Measurements from ENCODE around the gene B3GALT2.
"Not testable (repeated sequence)": the region's sequence is repeated elsewhere in the genome, so short reads cannot be mapped to it uniquely, and the experiment has no call there.

B3GALT2 gene, protein sequence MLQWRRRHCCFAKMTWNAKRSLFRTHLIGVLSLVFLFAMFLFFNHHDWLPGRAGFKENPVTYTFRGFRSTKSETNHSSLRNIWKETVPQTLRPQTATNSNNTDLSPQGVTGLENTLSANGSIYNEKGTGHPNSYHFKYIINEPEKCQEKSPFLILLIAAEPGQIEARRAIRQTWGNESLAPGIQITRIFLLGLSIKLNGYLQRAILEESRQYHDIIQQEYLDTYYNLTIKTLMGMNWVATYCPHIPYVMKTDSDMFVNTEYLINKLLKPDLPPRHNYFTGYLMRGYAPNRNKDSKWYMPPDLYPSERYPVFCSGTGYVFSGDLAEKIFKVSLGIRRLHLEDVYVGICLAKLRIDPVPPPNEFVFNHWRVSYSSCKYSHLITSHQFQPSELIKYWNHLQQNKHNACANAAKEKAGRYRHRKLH

DNA sequence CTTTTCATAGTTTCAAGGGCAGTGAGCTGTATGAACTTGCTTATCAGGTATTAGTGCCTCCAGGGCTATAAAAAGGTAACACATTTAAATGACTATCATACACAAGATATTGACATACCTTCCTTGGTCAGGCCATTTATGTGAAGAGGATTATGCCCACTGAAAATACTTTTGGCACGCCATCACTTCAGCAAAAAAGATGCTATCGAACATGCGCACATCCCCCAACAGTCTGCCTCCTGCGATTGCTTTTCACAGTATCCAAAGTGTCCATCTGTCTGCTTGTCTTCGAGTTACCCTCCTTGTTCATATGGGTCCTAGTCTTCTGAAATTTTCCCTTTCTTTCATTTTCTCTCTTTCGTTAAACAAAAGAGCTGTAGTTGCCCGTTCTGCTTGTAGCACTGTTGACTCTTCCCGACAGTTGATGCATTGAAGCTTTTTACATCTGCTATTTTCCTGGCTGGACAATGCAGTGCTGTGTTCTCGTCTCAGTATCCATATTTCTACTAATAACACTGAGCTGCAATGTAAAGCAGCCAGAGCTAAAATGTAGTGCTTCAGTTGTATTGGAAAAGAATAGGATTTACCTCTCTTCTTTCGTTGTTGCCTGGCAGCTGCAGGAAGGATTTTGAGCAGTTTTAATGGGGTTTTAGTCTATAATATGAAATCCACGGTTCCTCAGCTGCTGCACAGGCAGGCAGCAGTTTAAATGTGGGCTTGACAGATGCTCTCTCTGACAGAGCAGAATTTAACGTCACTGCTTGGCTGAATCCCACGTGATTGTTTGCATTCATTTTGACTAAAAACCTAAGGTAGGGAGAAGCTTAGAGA lies at the start of gene B3GALT2:
TSS of gene B3GALT2 (minus strand) at position 713 of the 831 bp plus-strand sequence. CDS start 5,051 bp downstream, outside the sequence.
- DNase-seq: peak; percentile 16

GRCh38 chr1:193234530-193234929 lies 48.1 kb upstream of the B3GALT2 start:
- no peak for DNase-seq

- DNase-seq: not testable (repeated sequence)
These were observed 44.7 kb upstream of the B3GALT2 start for GRCh38 chr1:193231146-193231545.

DNA sequence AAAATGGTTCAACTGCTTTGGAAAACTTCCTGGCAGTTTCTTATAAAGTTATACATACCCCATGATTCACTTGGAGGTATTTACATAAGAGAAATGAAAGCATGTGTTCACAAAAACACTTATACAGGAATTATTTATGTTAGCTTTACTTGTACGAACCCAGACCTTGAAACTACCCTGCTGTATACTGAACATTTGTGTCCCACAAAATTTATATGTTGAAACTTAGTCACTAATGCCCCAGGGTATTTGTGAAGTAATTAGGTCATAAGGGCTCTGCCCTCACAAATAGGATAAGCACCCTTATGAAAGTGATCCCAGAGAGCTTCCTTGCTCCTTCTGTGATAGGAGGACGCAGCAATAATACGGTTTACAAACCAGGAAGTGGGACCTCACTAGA lies 42.7 kb upstream of the B3GALT2 start:
- no peak for DNase-seq

GRCh38 chr1:193222056-193222615 lies 35.7 kb upstream of the B3GALT2 start:
- no peak for DNase-seq

GRCh38 chr1:193221651-193222050 lies 35.2 kb upstream of the B3GALT2 start:
- DNase-seq: no peak

DNA sequence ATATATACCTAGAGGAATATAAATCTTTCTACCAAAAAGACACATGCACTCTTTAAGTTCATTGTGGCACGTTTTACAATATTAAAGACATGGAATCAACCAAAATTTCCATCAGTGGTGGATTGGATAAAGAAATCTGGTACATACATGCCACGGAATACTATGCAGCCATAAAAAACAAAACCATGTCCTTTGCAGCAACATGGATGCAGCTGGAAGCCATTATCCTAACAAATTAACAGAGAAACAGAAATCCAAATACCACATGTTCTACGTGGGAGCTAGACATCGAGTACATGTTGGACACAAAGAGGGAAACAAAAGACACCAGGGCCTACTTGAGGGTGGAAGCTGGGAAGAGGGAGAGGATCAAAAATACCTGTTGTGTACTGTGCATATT lies 33.0 kb upstream of the B3GALT2 start:
- DNase-seq: no peak

DNA sequence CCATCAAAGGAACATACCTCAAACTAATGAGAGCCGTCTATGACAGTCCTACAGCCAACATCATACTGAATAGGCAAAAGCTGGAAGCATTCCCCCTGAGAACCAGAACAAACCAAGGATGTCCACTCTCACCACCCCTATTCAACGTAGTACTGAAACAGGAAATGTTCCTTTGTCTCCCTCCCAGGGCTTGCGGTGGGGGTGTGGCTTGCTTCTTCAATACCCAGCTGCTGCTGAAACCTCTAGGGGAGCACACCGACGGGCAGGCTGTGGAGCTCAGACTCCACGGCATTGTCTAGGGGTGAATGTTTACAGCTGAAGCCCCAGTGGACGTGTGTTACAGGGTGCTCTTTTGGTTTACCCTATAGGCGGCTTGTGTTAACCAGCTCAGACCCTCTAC lies 30.5 kb upstream of the B3GALT2 start:
- no peak for DNase-seq

DNA sequence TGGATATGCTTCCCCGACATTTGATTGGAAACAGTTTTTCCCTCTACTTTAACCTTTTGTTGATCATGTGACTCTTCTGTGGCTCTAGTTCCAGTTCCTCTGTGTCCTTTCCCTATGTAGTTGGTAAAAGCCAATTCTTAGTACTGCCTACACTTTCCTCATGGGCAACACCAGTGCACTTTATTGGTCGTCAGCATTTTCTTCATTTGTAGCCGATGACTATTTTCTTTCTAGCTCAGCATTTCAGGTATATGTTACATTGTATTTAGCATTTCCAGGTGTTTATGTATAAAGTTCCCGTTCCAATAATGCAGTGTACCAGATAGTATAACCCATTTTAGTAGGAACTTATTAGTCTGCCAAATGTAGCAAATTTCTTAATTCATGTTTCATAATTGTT lies 27.6 kb upstream of the B3GALT2 start:
- no peak for DNase-seq

- DNase-seq: no peak
These were observed 26.2 kb upstream of the B3GALT2 start for GRCh38 chr1:193212637-193213036.

DNA sequence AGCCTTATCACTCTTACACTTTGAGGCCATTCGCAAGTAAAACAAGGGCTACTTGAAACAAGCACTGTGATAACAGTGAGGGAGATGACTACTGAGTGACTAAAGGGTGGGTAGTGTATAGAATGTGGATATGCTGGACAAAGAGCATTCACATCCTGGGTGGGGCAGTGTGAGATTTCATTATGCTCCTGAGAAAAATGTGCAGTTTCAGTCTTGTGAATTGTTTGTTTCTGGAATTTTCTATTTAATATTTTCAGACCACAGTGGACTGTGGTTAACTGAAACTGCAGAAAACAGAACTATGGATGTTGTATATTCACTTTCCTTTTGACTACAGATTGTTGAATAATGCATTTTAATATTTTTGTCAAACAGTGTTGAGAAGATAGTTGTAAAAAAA lies 25.1 kb upstream of the B3GALT2 start:
- DNase-seq: peak; percentile 34

DNA sequence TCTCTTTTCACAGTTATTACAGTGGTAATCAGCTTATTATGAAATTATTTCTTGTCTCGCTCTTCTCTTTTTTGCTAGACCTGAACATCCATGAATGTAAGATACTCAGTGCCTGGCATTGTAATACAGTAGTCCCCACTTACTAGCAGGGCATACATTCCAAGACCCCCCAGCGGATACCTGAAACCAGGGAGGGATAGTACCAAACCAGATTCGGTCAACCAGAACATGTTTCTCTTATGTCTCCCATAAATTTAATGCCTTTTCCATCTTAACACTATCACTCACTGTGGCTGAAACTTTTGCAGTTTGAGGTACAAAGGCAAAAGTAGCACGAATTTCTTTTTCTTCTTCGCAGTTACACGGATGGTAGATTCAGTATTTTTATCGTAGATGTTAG lies 24.6 kb upstream of the B3GALT2 start:
- no peak for DNase-seq

DNA sequence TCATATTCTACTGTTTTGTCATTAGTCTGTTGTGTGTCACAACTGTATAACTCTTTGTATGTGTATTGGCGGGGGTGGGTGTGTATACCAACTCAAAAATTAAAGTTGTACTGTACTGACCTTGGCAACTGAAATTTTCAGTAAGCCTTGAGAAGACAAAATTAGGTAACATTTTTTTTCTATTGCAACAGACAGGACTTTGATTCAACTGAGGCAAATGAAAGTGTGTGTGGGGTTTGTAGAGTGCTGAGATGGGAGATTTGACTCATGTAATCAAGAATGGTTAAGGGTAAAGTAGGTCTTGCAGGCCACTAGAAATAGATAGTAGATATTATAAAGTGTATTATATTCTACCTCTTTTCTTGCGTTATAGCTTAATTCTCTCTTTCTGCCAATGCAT lies 14.6 kb upstream of the B3GALT2 start:
- DNase-seq: no peak

DNA sequence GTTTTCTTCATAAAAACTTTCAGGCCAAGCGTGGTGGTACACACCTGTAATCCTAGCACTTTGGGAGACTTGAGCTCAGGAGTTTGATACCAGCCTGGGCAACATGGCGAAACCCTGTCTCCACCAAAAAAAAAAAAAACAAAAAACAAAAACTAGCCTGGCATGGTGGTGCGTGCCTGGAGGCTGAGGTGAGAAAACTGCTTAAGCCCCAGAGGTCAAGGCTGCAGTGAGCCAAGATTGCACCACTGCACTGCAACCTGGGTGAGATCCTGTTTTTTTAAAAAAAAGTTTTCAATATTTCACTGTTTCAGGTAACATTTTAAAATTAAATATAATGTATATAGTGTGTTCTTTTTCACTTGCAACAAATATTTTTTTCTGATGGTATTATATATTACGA lies 13.5 kb upstream of the B3GALT2 start:
- DNase-seq: no peak

- no peak for DNase-seq
These were observed 6.2 kb upstream of the B3GALT2 start for GRCh38 chr1:193192586-193192985.

GRCh38 chr1:193190096-193190744 lies 3.8 kb upstream of the B3GALT2 start:
- DNase-seq: no peak

DNA sequence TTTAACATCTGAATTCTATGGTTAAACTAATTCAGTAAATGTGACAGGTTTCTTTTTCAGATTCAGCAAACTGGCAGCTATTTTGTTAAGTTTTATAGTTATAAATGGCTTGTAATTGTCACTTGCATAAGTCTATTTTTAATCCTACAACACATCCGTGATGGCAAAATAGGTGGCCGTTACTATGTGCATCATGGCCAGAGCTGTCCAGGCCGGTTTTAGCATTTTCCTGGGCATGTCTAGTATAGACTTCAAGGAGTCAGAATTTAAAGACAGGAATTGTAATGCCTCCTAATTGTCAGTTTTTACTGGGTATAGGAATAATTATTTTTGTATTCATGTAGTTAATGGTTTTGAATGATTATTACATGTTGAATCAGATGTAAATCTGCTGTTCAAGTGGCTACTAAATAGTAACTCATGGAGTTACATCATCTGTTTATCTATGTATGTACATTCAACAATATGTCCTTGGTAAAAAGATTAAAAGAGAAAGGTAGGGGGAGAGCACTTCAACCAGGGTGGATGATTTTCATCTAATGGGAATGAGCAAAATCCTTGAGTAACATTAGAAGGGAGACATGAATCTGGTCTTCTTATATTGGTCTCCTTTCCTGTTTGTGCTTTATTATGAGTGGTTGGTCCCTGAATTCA lies 3.2 kb upstream of the B3GALT2 start:
- DNase-seq: no peak

DNA sequence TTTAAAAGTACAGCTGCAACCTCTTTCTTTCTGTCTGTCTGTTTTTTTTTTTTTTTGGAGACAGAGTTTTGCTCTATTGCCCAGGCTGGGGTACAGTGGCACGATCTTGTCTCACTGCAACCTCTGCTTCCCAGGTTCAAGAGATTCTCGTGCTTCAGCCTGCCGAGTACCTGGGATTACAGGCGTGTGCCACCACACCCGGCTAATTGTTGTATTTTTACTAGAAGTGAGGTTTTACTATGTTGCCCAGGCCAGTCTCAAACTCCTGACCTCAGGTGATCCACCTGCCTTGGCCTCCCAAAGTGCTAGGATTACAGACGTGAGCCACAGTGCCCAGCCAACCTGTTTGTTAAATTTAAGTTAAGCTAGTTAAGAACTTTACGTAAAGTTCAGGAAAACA lies 2.5 kb upstream of the B3GALT2 start:
- DNase-seq: not testable (repeated sequence)

DNA sequence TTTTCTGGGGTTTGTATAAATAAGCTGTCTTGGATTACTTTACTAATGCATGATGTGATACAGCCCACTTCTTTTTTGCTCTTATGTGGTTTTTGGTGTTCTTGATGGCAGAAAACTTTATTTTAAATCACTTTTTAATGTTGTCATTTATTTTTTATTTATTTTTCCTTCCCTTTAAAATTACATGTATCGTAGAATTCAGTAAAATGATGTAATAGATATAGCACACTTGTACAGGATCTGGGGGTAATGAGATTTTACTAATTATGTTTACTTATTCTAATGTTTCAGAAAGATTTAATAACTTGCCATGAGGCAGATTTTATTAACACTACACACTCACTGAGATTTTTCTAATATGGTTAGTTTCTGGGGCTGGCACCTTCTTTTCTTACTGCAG lies 701 bp upstream of the B3GALT2 start:
- no peak for DNase-seq

DNA sequence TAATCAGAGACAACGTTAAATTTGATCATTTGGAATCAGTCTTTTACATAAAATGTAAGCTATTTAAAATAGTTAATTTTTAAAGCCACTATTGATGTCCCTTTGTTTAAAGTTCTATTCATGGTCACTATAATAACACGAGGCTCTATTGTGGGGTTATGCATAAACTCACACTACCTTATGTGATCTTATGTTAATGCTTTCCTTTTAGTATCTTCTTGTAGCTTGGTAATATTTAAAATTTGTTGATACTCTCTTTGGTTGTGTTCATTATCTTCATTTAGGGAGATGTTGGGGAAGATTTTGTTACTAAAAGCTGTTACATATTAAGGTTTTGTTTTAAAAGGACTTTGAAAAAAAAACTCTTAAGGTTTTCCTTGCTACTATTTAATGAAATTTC lies 1.2 kb downstream of the B3GALT2 start:
- no peak for DNase-seq

GRCh38 chr1:193184776-193185175 lies 1.6 kb downstream of the B3GALT2 start:
- DNase-seq: no peak

- peak; percentile 39 for DNase-seq
These were observed 3.3 kb downstream of the B3GALT2 start for GRCh38 chr1:193183019-193183627.

Measured in amniotic stem cell (primary cell).